Putamen (tissue), 1 donor: ENCODE results near the gene NLRC5.

Experiments
- DNase-seq: peaks from one replicate; pipeline ENCODE4 v3.0.0-alpha.2; 2016; ENCODE audit warnings: low spot score

The NLRC5 gene, protein sequence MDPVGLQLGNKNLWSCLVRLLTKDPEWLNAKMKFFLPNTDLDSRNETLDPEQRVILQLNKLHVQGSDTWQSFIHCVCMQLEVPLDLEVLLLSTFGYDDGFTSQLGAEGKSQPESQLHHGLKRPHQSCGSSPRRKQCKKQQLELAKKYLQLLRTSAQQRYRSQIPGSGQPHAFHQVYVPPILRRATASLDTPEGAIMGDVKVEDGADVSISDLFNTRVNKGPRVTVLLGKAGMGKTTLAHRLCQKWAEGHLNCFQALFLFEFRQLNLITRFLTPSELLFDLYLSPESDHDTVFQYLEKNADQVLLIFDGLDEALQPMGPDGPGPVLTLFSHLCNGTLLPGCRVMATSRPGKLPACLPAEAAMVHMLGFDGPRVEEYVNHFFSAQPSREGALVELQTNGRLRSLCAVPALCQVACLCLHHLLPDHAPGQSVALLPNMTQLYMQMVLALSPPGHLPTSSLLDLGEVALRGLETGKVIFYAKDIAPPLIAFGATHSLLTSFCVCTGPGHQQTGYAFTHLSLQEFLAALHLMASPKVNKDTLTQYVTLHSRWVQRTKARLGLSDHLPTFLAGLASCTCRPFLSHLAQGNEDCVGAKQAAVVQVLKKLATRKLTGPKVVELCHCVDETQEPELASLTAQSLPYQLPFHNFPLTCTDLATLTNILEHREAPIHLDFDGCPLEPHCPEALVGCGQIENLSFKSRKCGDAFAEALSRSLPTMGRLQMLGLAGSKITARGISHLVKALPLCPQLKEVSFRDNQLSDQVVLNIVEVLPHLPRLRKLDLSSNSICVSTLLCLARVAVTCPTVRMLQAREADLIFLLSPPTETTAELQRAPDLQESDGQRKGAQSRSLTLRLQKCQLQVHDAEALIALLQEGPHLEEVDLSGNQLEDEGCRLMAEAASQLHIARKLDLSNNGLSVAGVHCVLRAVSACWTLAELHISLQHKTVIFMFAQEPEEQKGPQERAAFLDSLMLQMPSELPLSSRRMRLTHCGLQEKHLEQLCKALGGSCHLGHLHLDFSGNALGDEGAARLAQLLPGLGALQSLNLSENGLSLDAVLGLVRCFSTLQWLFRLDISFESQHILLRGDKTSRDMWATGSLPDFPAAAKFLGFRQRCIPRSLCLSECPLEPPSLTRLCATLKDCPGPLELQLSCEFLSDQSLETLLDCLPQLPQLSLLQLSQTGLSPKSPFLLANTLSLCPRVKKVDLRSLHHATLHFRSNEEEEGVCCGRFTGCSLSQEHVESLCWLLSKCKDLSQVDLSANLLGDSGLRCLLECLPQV (N-terminal part only)

DNA sequence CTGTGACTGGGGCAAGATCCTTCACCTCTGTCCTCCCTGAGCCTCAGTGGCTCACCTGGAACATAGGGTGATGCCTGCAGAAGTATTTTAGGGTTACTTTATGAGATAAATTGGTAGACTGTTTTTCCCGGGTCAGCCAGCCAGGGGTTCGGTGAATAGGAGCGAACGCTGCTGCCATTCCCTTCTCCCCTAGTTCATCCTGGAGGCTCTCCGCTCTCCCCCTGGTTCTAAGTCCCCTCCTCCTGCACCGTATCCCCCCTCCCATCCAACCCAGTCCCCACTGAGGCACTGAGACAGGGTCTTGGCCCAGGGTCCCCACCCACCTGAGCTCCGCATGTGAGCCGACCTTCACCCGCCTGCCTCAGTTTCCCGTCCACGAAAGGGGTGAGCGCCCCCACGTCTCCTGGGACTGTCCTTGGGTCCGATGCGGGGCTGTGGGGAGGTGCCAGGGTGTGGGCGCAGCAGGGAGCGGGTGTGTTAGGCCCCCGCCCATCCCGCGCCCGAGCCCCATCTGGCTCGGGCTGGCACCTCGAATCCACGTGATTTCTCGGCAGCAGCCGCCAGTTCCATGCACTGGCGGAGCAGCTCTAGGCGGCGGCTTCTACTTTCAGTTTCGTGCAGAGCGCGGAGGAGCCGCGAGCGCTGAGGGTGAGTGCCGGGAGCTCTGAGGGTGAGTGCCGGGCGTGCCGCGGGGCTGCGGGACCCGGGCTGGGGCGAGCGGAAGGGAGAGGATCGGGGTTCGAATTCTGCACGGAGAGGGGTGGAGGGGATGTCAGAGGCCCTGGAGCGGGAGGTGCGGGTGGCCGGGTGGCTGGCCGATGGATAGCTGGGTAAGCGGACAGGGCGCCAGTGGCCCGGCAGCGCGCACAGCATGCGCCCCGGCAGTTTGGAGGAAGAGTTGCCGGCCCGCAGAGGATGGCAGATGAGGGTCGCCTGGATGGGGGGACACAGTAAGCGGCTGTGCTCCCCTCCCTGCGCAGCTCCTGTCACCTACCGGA, at the start of gene NLRC5:
Gene NLRC5 (plus strand): TSS at position 610 of the 998 bp plus-strand sequence. CDS start 31,156 bp downstream, outside the sequence.
- peak; percentile 68 for DNase-seq

DNA sequence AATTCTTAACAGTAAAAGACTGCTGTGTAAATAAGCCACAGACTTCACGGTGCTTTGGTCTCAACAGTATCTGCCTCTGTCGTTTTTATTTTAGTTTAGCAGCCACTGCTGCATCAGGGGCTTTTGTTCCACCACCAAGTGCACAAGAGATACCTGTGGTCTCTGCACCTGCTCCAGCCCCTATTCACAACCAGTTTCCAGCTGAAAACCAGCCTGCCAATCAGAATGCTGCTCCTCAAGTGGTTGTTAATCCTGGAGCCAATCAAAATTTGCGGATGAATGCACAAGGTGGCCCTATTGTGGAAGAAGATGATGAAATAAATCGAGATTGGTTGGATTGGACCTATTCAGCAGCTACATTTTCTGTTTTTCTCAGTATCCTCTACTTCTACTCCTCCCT, 49.6 kb upstream of the NLRC5 start:
- no peak for DNase-seq

DNA sequence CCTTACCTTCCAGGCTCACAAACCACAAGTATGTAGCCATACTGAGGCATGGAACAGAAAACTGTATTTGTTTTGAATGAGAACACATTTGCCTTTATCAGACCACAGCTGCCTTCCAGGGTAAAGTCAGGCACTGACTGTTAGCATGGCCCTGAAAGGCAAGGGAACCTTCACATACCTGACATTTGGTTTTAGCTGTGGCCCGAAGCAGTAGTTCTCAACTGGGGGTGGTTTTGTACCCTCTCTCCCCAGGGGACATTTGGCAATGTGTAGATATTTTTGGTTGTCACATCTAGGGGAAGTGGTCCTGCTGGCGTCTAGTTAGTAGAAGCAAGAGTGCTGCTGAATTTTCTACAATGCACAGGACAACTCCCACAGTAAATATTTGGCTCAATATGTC, 48.3 kb upstream of the NLRC5 start:
- DNase-seq = no peak

DNA sequence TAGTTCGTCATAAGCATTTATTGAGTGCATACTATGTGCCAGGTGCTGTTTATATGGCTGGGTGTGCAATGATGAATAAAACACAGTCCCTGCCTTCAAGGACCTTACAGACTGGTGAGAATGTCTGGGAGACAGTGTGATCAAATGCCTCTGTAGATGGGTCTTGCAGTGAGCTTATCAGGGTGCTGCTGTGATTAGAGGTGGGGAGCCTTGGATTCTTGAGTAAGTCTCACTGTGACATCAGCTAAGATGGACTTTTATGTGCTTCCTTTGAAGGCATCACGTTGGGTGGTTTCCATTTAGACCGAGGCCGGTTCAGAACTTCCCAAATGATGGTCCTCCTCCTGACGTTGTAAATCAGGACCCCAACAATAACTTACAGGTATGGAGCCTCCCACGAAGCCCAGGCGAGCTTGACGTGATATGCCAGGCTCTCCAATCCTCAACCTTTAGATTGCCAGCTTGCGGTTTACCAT, 47.5 kb upstream of the NLRC5 start:
- DNase-seq = no peak

DNA sequence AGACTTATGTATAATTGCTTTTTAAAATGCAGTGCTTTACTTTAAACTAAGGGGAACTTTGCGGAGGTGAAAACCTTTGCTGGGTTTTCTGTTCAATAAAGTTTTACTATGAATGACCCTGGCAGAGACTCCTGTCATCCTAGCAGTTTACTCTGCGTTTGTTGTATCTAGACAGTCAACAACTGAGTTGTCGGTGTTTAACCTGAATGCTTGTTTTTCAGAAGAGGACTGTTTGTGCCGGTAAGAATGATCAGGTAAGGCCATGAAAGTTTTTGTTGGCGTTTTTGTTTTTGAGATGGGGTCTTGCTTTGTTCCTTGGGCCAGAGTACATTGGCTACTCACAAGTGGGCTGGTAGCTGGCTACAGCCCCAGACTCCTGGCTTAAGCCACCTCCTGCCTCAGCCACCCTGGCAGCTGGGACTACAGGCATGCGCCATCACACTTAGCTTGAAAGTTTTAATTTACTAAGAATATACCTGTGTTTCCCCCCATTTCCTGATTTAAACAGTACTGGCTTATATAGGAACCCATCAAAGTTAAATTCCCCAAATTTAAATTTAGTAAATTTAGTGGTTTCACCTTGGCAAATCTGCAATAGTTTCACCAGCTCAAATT, 45.5 kb upstream of the NLRC5 start:
- DNase-seq = no peak

DNA sequence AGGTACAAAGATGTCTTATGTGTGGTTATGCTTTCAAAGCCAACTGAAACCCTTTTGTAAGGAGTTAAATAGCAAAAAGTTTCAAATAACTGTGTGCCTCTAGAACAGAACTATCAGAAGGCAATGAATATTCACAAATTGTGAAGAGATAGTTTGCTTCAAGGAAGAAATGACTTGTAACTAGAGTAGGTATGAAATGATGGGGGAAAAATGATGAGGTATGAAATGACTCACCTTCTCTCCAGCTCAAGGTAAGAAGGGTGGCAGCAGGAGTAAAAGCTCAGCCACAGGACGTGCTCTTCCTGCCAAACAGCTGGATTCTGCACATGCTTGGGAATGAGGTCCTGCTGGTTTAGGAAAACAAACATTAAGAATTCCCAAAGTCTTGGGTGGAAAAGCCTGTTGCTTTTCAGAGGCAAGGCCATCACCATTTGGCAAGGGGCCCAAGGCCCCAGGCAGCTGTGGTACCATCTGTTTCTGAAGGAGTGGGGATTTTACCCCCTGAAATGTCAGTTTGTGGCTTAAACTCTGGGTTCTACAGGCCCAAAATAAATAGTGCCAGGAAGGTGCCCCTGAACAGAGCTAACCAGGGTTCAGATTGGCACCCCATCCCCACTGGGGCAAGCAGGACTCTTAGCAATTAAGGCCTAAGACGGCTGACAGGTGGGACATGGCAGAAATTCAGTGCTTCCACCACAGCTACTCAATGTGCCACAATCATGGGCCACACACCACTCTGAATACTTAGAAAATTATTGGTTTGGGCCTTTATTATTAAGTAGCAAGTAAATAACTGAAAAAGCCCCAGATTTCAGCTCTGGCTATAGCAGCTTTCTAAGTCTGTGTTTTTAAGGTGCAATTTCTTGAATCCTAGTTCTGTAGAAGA, 44.2 kb upstream of the NLRC5 start:
- no peak for DNase-seq

DNA sequence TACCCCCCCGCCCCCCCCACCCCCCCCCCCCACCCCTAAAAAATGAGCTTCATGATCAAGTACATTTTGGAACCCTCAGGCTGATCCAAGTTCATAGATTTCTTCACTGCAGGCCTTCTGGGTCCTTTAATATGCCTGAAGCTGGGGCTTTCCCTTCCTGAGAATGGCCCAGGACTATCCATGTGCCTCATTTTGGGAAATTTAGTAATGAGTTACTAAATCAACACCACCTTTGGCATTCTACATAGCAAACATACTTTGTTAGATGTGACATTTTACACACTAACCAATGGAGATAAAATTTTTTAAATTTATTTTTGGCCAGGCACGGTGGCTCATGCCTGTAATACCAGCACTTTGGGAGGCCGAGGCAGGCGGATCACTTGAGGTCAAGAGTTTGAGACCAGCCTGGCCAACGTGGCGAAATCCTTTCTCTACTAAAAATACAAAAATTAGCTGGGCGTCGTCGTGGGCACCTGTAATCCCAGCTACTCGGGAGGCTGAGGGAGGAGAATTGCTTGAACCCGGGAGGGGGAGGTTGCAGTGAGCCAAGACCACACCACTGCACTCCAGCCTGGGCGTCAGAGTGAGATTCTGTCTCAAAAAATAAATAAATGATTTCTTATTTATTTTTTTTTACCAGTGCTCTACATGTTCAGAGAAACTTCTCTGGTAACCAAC, 43.4 kb upstream of the NLRC5 start:
- DNase-seq = no peak

DNA sequence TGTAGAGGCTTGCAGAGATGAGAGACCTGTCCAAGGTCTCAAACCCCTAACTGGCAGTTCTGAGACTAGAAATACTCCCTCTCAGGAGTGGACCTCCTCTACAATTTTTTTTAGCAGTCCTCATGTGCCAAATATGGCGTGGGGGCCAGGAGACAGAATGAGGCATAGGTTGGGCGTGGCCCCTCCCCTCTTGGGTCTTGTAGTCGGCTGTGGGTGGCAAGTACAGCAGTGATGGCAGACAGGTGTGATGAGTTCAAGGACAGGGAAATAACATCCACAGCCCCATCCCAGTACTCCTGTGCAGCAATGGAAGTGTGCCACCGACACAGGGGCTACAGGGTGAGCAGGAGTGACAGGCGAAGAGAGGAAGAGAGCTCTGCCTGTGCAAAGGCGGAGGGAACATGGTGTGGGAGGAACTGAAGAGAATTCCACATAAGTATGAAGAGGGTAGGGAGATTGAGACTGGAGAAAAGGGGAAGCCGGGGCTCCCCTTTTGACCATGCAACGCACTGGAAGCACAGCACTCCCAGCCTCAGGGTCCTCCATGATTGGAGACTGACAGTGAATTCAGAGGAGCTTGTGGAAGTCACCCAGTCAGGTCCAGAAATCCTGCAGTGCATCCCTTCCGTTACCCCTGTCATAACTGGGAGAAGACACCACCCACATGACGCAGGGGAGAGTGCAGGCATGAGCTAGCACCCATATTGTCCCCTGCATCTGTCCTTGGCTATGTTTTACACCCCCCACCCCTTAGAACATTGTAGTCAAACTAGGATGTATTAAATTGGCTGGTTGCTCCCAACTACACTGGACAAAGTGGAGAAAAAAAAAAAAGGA, 42.4 kb upstream of the NLRC5 start:
- peak; percentile 62 for DNase-seq

DNA sequence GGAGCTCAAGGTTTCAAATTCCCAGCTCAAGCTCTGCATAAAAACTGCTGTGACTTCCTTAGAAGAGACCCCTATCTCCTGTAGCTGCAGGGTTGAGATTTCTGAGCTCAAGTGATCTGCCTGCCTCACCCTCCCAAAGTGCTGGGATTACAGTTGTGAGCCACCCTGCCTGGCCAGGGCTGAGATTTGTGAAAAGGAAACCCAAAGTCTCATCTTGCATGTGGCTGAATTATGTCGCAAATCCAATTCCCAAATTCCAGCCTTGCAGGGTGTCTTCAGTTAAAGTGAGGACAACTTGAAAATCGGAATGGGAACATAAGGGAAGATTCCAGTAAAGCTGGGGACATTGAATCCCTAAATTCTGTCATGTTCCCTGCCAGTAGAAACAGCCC, 41.8 kb upstream of the NLRC5 start:
- no peak for DNase-seq

DNA sequence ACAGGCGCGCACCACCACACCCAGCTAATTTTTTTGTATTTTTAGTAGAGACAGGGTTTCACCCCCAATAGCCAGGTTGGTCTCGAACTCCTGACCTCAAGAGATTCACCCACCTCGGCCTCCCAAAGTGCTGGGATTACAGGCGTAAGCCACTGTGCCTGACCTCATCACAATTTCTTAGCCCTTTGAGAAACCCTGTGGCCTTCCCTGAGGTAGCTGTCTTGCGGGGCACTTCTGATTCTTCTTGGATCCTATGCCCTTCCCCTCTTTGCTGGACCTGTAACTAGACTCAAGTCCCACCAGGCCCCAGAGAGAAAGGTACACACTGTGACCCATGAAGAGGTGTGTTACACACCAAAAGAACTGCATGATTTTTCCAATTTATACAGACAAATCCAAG, 41.1 kb upstream of the NLRC5 start:
- no peak for DNase-seq

DNA sequence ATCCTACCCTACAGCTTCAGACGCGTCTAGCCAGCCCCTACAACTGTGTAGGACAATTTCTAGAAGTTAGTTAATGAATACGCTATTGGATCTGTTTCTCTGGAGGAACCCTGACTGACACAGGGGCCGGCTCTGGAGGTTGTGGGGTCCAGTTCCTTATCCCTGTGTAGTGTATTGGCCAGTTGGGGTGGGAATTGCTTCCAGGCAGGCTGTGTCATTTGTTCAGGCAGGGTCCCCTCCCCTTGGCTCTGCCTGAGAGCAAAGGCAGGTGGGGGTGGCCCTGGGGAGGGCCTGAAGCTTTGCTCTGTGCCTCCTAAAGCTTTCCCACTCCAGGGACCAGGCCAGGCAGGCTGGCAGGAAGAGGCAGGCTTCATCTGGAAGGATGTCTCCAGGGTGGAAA, 39.3 kb upstream of the NLRC5 start:
- no peak for DNase-seq

DNA sequence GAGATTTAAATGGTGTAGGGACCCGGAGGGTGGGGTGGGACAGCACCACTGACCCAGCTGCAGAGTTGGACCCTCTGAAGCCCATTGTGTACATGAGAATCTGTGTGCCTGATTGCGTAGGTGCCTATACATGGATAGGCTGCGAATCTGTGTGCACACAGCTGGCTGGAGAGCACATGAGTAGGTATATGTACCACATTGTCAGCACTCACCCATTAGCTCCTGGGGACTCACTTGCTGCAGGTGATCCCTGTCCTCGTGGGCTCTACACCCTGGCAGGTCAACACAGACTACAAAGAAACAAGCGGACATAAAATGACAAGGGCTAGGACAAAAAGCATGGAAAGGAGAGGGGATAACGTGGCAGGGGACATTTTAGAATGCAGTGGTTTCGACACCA, 38.9 kb upstream of the NLRC5 start:
- no peak for DNase-seq

DNA sequence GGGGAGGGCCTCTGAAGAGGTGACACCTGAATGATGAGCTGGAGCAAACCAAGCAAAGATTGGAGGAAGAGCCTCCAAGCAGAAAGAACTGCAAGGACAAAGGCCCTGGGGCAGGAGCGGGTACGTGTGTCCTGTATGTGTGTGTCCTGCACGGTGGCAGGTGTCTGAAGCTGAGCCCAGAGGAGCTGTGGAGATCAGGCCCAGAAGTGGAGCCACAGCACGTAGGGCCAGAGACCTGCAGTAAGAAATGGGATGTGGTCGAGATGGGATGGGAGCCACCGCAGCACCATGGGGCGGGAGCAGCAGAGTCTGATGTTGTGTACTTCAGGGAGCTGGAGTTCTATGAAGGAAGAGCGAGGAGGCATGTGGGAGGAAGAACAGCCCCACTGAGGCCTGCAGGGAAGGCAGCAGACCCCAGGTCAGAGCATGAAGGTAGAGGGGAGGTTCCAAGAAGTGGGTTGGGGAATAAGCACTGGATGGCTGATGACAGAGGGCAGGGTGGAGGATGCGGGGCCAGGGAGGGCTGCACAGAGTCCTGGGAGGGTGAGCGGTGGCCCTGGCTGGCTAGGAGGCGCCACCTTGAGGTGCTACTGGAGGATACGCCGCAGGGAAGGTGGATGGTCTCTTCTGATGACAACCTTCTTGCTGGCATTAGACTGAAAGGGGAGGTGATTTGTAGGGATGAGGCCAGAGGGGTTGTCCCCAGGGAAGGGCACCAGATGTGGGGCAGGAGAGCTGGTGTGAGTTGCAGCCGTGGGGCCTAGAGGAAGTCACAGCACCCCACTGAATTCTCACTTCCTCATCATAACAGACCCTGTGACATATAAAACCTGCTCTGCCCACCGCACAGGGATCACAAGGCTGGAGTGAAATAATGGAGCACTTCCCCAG, 38.2 kb upstream of the NLRC5 start:
- DNase-seq = no peak

DNA sequence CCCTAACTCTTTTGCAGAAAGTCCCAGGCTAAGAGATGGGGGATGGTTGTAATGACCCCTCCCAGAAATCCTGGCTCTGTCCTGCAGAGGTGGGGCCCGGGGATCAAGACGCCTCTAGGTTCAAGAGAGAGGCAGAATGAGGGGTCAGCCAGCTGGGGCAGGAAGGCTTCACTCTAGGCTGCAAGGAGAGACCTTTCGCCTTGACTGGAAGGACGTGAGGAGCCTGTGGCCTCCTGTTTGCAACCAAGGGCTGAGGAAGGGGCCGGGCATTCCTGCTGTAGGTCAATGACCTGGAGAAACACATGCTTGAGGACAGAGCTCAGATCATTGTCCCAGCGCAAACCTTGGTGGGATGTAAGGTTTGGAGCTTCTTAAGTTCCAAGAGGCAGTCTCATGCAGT, 36.4 kb upstream of the NLRC5 start:
- no peak for DNase-seq

DNA sequence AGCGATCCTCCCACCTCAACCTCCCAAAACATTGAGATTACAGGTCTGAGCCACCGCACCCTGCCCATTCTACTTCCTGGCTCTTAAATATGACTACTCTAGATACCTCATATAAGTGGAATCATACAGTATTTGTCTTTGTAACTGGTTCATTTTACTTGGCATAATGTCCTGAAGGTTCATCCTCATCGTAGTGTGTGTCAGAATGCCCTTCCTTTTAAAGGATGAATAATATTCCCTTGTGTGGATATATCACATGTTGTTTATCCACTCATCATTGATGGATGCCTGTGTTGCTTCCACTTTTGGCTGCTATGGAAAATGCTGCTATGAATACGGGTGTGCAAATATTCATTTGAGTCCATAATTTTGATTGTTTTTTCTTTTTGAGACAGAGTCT, 33.3 kb upstream of the NLRC5 start:
- DNase-seq = no peak

DNA sequence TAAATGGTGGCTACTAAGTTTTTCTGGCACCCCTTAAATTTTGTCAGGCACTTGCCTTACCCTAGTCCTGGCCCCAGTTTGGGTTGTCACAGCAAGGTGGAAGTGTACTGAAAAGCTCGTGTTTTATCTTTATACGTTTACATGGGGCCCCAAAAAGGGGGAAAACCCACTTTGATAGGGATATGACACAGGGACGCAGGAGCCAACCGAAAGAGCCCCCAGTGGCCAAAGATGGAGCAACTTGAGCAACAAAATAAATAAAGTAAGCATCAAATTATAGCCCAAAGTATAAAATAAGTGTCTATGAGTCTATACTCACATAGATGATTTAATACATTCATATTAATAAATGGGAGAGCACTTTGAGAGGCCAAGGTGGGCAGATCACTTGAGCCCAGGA, 32.6 kb upstream of the NLRC5 start:
- no peak for DNase-seq
